ENCODE data around the gene PEAK1.

Gene PEAK1

DNA sequence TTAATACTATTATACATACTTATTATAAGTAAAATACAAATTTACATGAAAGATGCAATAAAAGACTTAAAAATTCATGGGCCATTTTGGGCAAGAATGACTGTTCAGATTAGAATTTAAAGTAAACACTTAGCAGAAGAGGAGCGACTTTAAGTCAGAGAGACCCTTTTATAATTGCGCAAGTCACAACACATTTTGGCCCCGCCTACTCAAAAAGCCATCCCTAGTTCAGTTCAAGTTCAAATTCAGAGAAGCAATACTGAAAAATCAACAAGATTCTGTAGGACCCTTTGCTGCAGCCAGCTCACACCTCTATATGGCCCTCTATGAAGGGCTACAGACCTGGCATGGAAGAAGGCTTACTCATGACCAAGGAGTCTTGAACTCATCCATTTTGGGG is 64.6 kb downstream of the PEAK1 start:
- no peak for DNase-seq

GRCh38 chr15:77354063-77354462 is 65.8 kb downstream of the PEAK1 start:
- DNase-seq, result peak; percentile 15 to 49 (median 35)

- DNase-seq, result no peak
Observed at GRCh38 chr15:77352887-77353286, 67.0 kb downstream of the PEAK1 start.

- no peak for DNase-seq
Observed at GRCh38 chr15:77350792-77351191, 69.1 kb downstream of the PEAK1 start.

GRCh38 chr15:77349666-77350065 is 70.2 kb downstream of the PEAK1 start:
- DNase-seq, result no peak

DNA sequence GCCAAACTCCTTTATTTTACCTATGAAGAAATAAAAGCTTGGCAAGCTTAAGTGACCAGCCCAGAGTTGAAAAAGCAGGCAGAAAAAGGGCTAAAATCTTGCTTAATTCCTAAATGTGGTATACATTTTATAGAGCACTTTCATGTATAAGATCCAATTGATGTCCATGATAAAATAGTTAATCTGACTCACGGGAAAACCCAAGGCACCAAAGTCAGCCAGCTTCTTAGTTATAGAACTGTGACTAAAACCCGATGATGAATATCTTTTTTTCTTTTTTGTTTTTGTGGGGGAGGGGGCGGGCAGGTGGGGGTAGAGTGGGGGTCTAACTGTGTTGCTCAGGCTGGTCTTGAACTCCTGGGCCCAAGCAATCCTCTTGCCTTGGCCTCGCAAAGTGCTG is 71.4 kb downstream of the PEAK1 start:
- DNase-seq, result peak; percentile 34 to 66 (median 61)

DNA sequence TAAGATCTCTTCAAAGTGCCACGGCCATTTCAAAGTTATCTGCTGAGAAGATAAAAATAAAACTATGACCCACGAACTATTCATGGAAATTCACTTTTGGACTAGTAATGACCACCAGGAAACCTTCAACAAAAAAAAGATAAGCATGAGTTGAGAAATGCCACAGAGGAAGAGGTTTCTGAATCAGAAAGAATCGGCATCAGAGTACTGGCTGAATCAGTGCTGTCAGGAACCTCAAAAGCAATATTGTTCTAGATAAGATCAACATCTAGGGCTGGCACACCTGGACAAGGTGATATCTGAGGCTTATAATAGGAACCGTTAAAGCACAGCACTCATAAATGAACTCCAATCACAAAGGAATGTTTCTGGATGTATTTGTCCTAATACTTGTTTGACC is 72.7 kb downstream of the PEAK1 start:
- no peak for DNase-seq

DNA sequence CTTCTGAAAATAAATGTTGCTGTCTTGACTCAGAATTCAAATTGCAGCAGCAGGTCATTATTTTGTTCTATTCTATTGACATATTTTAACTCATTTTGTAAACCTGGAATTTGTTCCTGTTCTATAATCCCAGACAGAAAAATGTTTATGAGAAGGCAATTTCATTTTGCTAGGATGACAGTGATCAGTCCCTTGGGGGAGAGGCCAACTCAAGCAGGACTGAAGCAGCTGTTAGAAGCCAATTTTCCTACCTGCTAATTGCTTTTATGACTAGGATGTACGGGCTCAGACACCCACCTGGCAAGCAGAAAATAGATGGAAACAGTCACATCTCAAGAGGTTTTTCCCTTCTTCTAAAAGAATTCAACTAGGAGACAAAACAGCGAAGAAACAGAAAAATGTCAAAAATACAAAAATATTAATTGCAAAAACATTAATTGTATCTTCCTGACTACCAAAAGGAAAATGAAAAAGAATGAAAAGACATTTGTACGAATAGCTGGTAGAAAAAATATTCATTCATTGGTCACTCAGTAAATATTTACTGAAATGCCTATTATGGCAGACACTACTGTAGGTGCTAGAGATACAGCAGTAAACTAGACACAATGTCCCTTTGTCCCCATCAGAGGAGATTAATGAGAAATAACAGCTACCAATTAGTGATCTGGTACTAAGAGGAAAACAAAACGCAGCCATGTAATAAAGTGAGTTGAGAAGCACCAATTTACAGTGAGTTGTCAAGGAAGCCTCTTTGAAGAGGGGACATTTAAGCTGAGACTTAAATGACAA is 73.5 kb downstream of the PEAK1 start:
- no peak for DNase-seq

GRCh38 chr15:77342807-77343206 is 77.1 kb downstream of the PEAK1 start:
- no peak for DNase-seq

GRCh38 chr15:77340245-77340644 is 79.7 kb downstream of the PEAK1 start:
- DNase-seq, result no peak

DNA sequence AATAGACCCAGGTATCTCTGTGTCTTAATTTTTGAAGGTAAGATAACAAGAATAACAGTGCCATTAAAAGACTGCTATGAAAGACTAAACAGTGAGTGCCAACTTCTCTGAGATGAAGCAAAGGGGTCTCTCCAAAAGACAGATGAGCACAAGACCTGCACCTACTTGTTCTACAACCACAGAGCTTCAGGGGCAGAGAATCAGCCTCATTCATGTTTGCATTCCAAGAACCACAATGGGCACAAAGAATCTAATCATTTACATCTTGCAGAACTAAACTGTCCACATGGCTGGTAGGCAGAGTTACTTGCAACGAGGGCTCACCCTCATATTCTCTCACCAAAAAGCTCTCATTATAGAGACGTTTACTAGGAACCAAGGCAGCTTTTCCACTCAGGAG is 83.9 kb downstream of the PEAK1 start:
- DNase-seq, result no peak

- DNase-seq, result no peak
Observed at GRCh38 chr15:77335298-77335697, 84.6 kb downstream of the PEAK1 start.

GRCh38 chr15:77333166-77333565 is 86.7 kb downstream of the PEAK1 start:
- DNase-seq, result no peak

DNA sequence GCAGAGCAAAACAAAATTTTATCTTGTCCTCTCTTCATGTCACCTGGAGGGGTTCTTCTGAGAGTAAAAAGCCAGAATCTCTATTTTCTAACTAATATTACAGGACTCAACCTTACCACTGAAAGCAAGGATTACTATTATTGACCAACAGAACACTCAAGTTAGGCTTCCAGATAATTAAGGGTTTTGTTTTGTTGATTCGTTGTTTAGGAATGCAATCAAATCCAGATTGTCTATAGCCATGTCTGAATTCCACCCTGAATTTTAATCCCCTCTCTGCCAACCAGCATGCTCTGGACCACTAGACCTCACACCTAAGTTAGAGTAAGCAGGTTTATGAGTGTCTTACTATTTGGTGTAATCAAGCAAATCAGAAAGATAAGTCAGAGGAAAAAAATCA is 90.7 kb downstream of the PEAK1 start:
- no peak for DNase-seq

DNA sequence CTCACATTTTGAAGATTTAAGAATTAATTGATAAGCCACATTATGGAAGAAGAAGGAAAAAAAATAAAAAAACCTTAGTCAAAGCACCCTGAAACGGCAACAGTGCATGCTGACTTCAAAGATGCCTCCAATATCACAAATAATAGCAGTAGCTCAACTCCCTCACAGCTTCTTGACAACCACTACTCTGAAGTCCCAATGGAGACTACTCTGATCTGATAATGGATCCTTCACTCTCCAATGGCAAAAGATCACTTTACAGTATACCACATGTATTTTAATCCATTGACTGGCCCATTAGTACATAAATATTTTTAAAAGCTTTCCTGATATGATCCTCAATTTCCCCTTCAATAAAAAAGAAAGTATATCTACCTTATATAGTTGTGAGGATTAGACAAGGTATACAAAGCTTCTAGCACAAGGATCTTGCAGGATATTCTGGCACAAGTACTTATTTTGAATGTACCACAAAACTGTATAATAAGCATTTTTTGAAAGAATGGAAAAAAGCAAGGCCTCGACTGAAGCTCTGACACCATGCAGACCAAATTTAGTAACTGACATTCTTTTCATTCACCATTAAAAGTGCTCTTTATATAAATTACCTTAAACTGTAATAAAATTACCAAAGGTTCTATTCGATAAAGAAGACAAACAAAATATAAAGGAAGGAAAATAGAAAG is 91.9 kb downstream of the PEAK1 start:
- DNase-seq, result no peak

- DNase-seq, result no peak
Observed at GRCh38 chr15:77327168-77327567, 92.7 kb downstream of the PEAK1 start.

DNA sequence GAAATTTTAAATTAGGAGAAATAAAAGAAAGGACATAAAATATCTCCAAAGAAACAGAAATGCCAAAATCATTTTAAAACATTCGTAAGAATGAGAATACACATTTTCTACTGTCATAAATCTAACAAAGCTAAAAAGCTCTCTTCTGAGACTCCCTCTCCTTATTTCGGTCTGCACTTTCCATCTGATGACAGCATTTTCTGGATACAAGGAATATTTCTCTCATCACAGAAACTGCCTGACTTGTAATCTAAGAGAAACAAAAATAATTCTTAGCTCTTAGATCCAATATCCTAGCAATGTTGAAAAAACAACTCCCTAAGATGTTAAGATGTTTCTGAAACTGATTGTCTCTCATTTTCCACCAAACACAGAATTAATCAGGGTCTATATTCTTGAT is 93.5 kb downstream of the PEAK1 start:
- no peak for DNase-seq

- no peak for DNase-seq
Observed at GRCh38 chr15:77312523-77312922, 107.4 kb downstream of the PEAK1 start.

DNA sequence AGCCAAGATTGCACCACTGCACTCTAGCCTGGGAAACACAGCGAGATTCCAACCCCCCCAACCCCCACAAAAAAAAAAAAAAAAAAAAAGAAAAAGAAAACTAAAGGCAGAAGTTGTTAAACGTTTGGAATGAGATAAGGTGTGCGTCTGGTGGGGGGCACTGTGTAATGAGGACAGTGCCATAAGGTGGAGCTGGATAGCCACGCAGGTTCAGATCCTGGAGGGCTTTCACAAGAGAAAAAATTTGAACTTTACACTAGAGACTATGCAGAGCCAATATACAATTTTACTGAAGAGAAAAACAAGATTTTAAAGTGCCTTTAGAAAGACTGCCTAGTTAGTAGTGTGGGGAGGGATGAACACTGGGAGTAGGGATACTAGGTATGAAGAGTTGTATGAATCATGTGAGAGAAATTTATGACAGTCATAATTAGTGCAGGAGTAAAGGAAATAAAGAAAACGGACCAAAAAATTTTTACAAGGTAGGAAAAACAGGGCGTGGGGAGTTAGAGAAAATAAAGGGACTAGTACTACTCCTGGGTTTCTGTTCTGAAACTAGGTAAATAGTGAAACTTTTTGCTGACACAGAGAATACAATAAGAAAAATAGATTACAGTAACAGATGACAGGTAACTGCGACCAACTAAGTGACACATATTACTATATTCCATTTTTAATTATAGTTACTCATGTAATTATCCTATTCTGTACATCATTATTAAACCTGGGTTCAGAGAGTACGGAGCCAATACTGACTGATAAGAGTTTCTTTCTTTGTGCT is 108.1 kb downstream of the PEAK1 start:
- DNase-seq, result no peak

- DNase-seq, result no peak
Observed at GRCh38 chr15:77311020-77311419, 108.9 kb downstream of the PEAK1 start.

- DNase-seq, result no peak
Observed at GRCh38 chr15:77309392-77309791, 110.5 kb downstream of the PEAK1 start.

GRCh38 chr15:77305953-77306352 is 114.0 kb downstream of the PEAK1 start:
- DNase-seq, result no peak

GRCh38 chr15:77296773-77297337 is 123.0 kb downstream of the PEAK1 start:
- no peak for DNase-seq
